GM19238 (cell line): ENCODE measurements around the gene USP17L5.
"Not testable (repeated sequence)": the region's sequence is repeated elsewhere in the genome, so short reads cannot be mapped to it uniquely, and the experiment has no call there.

ENCODE experiments used
- DNase-seq: peaks from one replicate; pipeline ENCODE4 v3.0.0; 2011; ENCODE audit warnings: low spot score; ENCODE audit not compliant: insufficient read length

USP17L5 gene

DNA sequence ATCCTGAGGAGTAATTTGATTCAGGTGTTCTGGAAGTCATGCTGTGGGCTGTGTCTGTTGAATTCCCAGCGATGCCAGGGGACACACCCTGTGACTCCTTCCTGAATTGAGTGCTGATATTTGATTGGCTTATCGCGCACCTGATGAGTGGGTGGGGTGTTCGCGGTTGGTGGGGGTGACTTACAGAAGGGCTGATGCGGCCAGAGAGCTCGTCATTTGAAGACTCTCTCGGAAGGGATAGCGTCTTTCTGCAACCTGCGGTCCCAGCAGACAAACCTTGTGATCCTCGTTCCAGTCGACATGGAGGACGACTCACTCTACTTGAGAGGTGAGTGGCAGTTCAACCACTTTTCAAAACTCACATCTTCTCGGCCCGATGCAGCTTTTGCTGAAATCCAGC lies at the start of gene USP17L5:
TSS of gene USP17L5 (plus strand) at position 301 of the 400 bp plus-strand sequence. CDS start at position 301, 0 bp downstream.
- not testable (repeated sequence) for DNase-seq

DNA sequence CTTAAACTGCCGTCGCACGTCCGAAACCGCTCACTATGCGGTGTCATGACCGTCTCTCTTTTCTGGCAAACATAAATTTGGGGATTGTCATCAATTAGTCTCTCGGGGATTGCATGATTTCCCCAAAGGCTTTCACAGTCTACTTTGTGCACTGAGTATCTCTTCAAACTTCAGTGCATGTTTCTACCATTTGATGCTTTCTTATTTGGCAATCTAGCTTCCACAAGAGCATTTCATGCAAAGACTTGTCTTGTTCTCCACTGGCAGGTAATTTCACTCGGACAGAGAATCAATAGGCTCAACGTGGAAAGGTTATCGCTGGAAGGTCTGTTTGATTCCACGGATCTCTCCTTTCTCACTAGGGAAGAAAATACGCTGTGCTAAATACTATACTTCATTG lies 15.0 kb upstream of the USP17L5 start:
- DNase-seq, result not testable (repeated sequence)

- DNase-seq, result not testable (repeated sequence)
These were observed 14.3 kb upstream of the USP17L5 start, which contains the start of gene USP17L24 for GRCh38 chr4:9324865-9325264. TSS of gene USP17L24 (plus strand) at chr4:9325165. CDS start at chr4:9325165, 0 bp downstream.

DNA sequence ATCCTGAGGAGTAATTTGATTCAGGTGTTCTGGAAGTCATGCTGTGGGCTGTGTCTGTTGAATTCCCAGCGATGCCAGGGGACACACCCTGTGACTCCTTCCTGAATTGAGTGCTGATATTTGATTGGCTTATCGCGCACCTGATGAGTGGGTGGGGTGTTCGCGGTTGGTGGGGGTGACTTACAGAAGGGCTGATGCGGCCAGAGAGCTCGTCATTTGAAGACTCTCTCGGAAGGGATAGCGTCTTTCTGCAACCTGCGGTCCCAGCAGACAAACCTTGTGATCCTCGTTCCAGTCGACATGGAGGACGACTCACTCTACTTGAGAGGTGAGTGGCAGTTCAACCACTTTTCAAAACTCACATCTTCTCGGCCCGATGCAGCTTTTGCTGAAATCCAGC lies 9.6 kb upstream of the USP17L5 start, which contains the start of gene USP17L25:
TSS of gene USP17L25 (plus strand) at position 301 of the 400 bp plus-strand sequence. CDS start at position 301, 0 bp downstream.
- DNase-seq, result not testable (repeated sequence)

- DNase-seq, result not testable (repeated sequence)
These were observed 4.8 kb upstream of the USP17L5 start, which contains the start of gene USP17L26 for GRCh38 chr4:9334358-9334757. TSS of gene USP17L26 (plus strand) at chr4:9334658. CDS start at chr4:9334658, 0 bp downstream.

GRCh38 chr4:9343848-9344247 lies 4.6 kb downstream of the USP17L5 start, which contains the start of gene USP17L27:
TSS of gene USP17L27 (plus strand) at chr4:9344148. CDS start at chr4:9344148, 0 bp downstream.
- DNase-seq, result not testable (repeated sequence)

DNA sequence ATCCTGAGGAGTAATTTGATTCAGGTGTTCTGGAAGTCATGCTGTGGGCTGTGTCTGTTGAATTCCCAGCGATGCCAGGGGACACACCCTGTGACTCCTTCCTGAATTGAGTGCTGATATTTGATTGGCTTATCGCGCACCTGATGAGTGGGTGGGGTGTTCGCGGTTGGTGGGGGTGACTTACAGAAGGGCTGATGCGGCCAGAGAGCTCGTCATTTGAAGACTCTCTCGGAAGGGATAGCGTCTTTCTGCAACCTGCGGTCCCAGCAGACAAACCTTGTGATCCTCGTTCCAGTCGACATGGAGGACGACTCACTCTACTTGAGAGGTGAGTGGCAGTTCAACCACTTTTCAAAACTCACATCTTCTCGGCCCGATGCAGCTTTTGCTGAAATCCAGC lies 9.4 kb downstream of the USP17L5 start, which contains the start of gene USP17L28:
TSS of gene USP17L28 (plus strand) at position 301 of the 400 bp plus-strand sequence. CDS start at position 301, 0 bp downstream.
- not testable (repeated sequence) for DNase-seq

- not testable (repeated sequence) for DNase-seq
These were observed 11.7 kb downstream of the USP17L5 start for GRCh38 chr4:9350866-9351265.

GRCh38 chr4:9353338-9353737 lies 14.1 kb downstream of the USP17L5 start, which contains the start of gene USP17L29:
TSS of gene USP17L29 (plus strand) at chr4:9353638. CDS start at chr4:9353638, 0 bp downstream.
- not testable (repeated sequence) for DNase-seq

GRCh38 chr4:9362829-9363228 lies 23.6 kb downstream of the USP17L5 start, which contains the start of gene USP17L30:
TSS of gene USP17L30 (plus strand) at chr4:9363129. CDS start at chr4:9363129, 0 bp downstream.
- not testable (repeated sequence) for DNase-seq

- not testable (repeated sequence) for DNase-seq
These were observed 40.7 kb downstream of the USP17L5 start for GRCh38 chr4:9379881-9380280.

DNA sequence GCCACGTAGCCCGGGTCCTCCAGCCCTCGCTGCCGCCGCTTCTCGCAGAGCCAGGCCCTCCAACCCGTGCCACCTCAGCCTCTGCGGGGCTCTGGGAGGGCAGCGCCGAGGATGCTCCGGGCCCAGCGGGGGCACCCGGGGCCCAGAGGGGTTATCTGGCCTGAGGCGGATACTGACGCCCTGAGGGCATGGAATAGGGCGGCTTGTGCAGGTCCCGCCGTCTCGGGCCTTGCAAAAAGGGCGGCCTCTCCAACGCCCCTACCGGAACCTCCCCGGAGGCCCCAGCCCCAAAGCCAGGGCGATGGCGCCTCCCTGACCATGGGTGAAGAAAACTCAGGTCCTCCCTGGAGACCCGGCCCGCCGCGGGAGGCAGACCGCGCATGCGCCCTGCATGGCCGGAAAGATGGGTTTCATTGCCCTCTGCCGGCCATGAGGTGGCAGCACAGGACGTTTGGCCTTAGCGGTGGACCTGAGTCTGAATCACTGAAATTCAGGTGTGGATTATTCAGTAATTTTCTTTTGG lies 41.9 kb downstream of the USP17L5 start:
- DNase-seq, result not testable (repeated sequence)

- DNase-seq, result no peak
These were observed 44.9 kb downstream of the USP17L5 start for GRCh38 chr4:9384126-9384525.

DNA sequence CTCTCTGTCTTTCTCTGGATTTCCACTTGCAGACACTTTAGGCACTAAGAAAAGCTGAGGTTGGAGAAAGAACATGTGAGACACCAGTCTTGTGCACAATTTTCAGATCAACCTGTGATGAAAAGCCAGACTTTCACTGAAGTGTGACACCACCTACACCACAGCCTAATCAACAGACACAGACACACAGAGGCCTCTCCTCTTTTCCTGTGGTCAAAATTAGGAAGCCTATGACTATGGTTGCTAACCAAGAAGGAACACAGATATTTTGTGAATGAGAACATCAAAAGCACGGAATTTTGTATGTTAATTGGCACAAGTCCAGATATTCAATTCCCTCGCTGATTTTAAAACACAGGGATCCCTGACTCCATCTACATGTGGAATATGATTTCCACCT lies 49.8 kb downstream of the USP17L5 start:
- not testable (repeated sequence) for DNase-seq
